ENCODE results near the gene MMP10.

- TF ChIP-seq CTCF (IDR thresholded peaks at IDR 0.05; ENCODE audit: low read depth, low read length, poor library complexity, severe bottlenecking) (no peak), EZH2phosphoT487 (IDR thresholded peaks at IDR 0.05; ENCODE audit: borderline replicate concordance, low read length) (no peak)
Measured at GRCh38 chr11:102791271-102792036, 11.0 kb upstream of the MMP10 start.

Measured in DOHH2 (cell line).